Measurements from ENCODE around the gene PLEKHA8.

DNA sequence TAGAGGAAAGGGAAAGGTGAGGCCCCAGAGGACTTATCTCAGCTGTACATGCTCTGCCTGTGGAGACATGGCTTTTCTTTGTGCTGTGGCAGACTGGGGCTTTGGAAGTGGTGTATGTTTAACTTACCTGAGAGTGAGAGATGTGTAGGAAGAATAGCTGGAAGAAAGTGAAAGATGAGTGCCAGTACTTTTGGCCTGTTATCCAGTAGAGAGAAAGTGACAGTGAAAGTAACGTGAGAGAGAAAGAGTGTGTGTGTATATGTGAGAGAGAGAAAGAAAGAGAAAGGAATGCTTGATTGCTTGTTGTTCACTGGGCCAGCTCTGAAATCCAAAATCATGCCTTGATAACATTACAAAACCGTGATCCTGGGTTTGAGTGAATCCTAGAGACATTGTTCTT is 132.1 kb downstream of the PLEKHA8 start:
- TF ChIP-seq, protein P1, sequence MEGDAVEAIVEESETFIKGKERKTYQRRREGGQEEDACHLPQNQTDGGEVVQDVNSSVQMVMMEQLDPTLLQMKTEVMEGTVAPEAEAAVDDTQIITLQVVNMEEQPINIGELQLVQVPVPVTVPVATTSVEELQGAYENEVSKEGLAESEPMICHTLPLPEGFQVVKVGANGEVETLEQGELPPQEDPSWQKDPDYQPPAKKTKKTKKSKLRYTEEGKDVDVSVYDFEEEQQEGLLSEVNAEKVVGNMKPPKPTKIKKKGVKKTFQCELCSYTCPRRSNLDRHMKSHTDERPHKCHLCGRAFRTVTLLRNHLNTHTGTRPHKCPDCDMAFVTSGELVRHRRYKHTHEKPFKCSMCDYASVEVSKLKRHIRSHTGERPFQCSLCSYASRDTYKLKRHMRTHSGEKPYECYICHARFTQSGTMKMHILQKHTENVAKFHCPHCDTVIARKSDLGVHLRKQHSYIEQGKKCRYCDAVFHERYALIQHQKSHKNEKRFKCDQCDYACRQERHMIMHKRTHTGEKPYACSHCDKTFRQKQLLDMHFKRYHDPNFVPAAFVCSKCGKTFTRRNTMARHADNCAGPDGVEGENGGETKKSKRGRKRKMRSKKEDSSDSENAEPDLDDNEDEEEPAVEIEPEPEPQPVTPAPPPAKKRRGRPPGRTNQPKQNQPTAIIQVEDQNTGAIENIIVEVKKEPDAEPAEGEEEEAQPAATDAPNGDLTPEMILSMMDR (IDR thresholded peaks at IDR 0.05; ENCODE audit: low read depth, low read length, poor library complexity, severe bottlenecking): no peak
- no peak for TF ChIP-seq EZH2phosphoT487 (IDR thresholded peaks at IDR 0.05; ENCODE audit: borderline replicate concordance, low read length)

Measured in DOHH2 (cell line).